ENCODE data around the gene DOCK3.

- TF ChIP-seq POLR2A (IDR thresholded peaks at IDR 0.05; ENCODE audit: low read length) (no peak), JUNB (IDR thresholded peaks at IDR 0.05) (no peak), CEBPB (IDR thresholded peaks at IDR 0.05) (no peak), MAX (IDR thresholded peaks at IDR 0.05) (no peak), CTCF (IDR thresholded peaks at IDR 0.05) (no peak), HMGXB4 (CRISPR knock-in tag; IDR thresholded peaks at IDR 0.05; ENCODE audit: borderline replicate concordance) (no peak), RNF2 (IDR thresholded peaks at IDR 0.05; ENCODE audit: borderline replicate concordance, low read depth) (no peak)
These were observed 166.3 kb downstream of the DOCK3 start for GRCh38 chr3:50840983-50841489.

Measured in A549 (cell line).